Measurements from ENCODE around the gene MKRN2OS. TPM values are rescaled to one million over a fixed set of nuclear protein-coding genes. Genes with fewer than 3 reads are reported as not detected.

Gene MKRN2OS
- total RNA-seq, 1 experiment from 2014 or later: 2.1 TPM

GRCh38 chr3:12527757-12528143 lies 17.5 kb downstream of the MKRN2OS start:
- CTCF ChIA-PET: no interaction called here
- H3K36me3 Mint-ChIP-seq (ENCODE audit: insufficient read depth, unreplicated experiment): peaks cover 24% of the 10 kb centered on the region
- BruUV-seq (replicated peaks): no TSS peak
- H3K4me3 Mint-ChIP-seq (ENCODE audit: low read depth, unreplicated experiment): no peak overlapping the region
- H3K9me3 Mint-ChIP-seq (ENCODE audit: low read depth, unreplicated experiment): no peaks in the 10 kb centered on the region
- no peak overlapping the region for H3K27ac Mint-ChIP-seq (ENCODE audit: unreplicated experiment)
- no peaks in the 10 kb centered on the region for H3K4me1 Mint-ChIP-seq (ENCODE audit: low read depth, unreplicated experiment)
- H3K27me3 Mint-ChIP-seq (ENCODE audit: unreplicated experiment): no peaks in the 10 kb centered on the region
- intact Hi-C loops (cut with micrococcal nuclease; ENCODE audit: unreplicated experiment): no loop called here
- no peak for TF ChIP-seq CTCF (IDR thresholded peaks at IDR 0.05; ENCODE audit: unreplicated experiment)
- no peak for DNase-seq

- peaks cover 5% of the 10 kb centered on the region for H3K36me3 Mint-ChIP-seq (ENCODE audit: insufficient read depth, unreplicated experiment)
- no peak overlapping the region for H3K27ac Mint-ChIP-seq (ENCODE audit: unreplicated experiment)
These were observed 22.6 kb downstream of the MKRN2OS start for GRCh38 chr3:12522721-12523120.

GRCh38 chr3:12521010-12521409 lies 24.3 kb downstream of the MKRN2OS start:
- Mint-ChIP-seq H3K4me3 (ENCODE audit: low read depth, unreplicated experiment) (no peak overlapping the region), H3K36me3 (ENCODE audit: insufficient read depth, unreplicated experiment) (peaks cover 8% of the 10 kb centered on the region), H3K4me1 (ENCODE audit: low read depth, unreplicated experiment) (no peaks in the 10 kb centered on the region), H3K27me3 (ENCODE audit: unreplicated experiment) (no peaks in the 10 kb centered on the region), H3K9me3 (ENCODE audit: low read depth, unreplicated experiment) (no peaks in the 10 kb centered on the region), H3K27ac (ENCODE audit: unreplicated experiment) (no peak overlapping the region)
- TF ChIP-seq CTCF (IDR thresholded peaks at IDR 0.05; ENCODE audit: unreplicated experiment): no peak
- CTCF ChIA-PET: no interaction called here
- no peak for DNase-seq
- intact Hi-C loops (cut with micrococcal nuclease; ENCODE audit: unreplicated experiment): no loop called here
- no TSS peak for BruUV-seq (replicated peaks)

More at GRCh38 chr3:12522721-12523120, 22.6 kb downstream of the MKRN2OS start:
- no peaks in the 10 kb centered on the region for H3K27me3 Mint-ChIP-seq (ENCODE audit: unreplicated experiment)
- no TSS peak for BruUV-seq (replicated peaks)
- H3K4me1 Mint-ChIP-seq (ENCODE audit: low read depth, unreplicated experiment): no peaks in the 10 kb centered on the region
- H3K4me3 Mint-ChIP-seq (ENCODE audit: low read depth, unreplicated experiment): no peak overlapping the region
- CTCF ChIA-PET: no interaction called here
- no peak for TF ChIP-seq CTCF (IDR thresholded peaks at IDR 0.05; ENCODE audit: unreplicated experiment)
- intact Hi-C loops (cut with micrococcal nuclease; ENCODE audit: unreplicated experiment): no loop called here
- DNase-seq: no peak
- no peaks in the 10 kb centered on the region for H3K9me3 Mint-ChIP-seq (ENCODE audit: low read depth, unreplicated experiment)

- CTCF ChIA-PET: no interaction called here
- H3K27ac Mint-ChIP-seq (ENCODE audit: unreplicated experiment): no peak overlapping the region
- intact Hi-C loops (cut with micrococcal nuclease; ENCODE audit: unreplicated experiment): no loop called here
These were observed 26.9 kb downstream of the MKRN2OS start for GRCh38 chr3:12518261-12519028.

More at GRCh38 chr3:12518261-12519028, 26.9 kb downstream of the MKRN2OS start:
- H3K36me3 Mint-ChIP-seq (ENCODE audit: insufficient read depth, unreplicated experiment): peaks cover 15% of the 10 kb centered on the region
- H3K4me1 Mint-ChIP-seq (ENCODE audit: low read depth, unreplicated experiment): no peaks in the 10 kb centered on the region
- no peak overlapping the region for H3K4me3 Mint-ChIP-seq (ENCODE audit: low read depth, unreplicated experiment)
- no peaks in the 10 kb centered on the region for H3K9me3 Mint-ChIP-seq (ENCODE audit: low read depth, unreplicated experiment)
- no TSS peak for BruUV-seq (replicated peaks)
- H3K27me3 Mint-ChIP-seq (ENCODE audit: unreplicated experiment): no peaks in the 10 kb centered on the region
- TF ChIP-seq CTCF (IDR thresholded peaks at IDR 0.05; ENCODE audit: unreplicated experiment): no peak
- no peak for DNase-seq
